Measurements from ENCODE around the gene MEG3.

GRCh38 chr14:100804138-100804537 is 21.8 kb upstream of the MEG3 start:
- no peak for TF ChIP-seq CTCF (IDR thresholded peaks at IDR 0.05)
- no peak for TF ChIP-seq POLR2A (IDR thresholded peaks at IDR 0.05)

All from lower leg skin (tissue), 3 donors.